Lung (tissue), 12 donors: ENCODE measurements around the gene CPED1. TPM values are rescaled to one million over a fixed set of nuclear protein-coding genes. Genes with fewer than 3 reads are reported as not detected.

ENCODE experiments used
- ATAC-seq: fragments of 200-7000 bp; cut with Tn5 transposase; one replicate; pipeline ENCODE4 v1.9.1; 2020; ENCODE audit warnings: moderate number of reproducible peaks; ENCODE audit not compliant: insufficient read depth, low FRiP score
- DNase-seq, 3 donors: peaks; one replicate each; pipeline ENCODE4 v3.0.0-alpha.2; 2013 to 2017
- H3K27ac ChIP-seq, 2 donors: one replicate each; pipeline ENCODE4 v1.5.1; 2013; ENCODE audit warnings: mild to moderate bottlenecking in 2 of 2, moderate library complexity in 2 of 2, control low read depth in 1 of 2, inconsistent platforms in 1 of 2, low read depth in 1 of 2, low read length in 1 of 2
- H3K27me3 ChIP-seq, 3 donors: one replicate each; pipeline ENCODE4 v1.5.1; 2013; ENCODE audit warnings: low read length in 2 of 3; ENCODE audit not compliant: control insufficient read depth in 3 of 3, insufficient read depth in 3 of 3
- H3K36me3 ChIP-seq, 4 donors: one replicate each; pipeline ENCODE4 v1.5.1; 2013; ENCODE audit warnings: low read length in 4 of 4, mild to moderate bottlenecking in 1 of 4, moderate library complexity in 1 of 4; ENCODE audit not compliant: control insufficient read depth in 4 of 4, insufficient read depth in 4 of 4
- H3K4me1 ChIP-seq, 5 donors: one replicate each; pipeline ENCODE4 v1.5.1; 2013; ENCODE audit warnings: low read length in 5 of 5, mild to moderate bottlenecking in 2 of 5, moderate library complexity in 1 of 5; ENCODE audit not compliant: control insufficient read depth in 5 of 5, insufficient read depth in 5 of 5
- H3K4me3 ChIP-seq: one replicate; pipeline ENCODE4 v1.5.1; 2013; ENCODE audit warnings: mild to moderate bottlenecking, control low read depth, moderate library complexity
- H3K9ac ChIP-seq, 2 donors: one replicate each; pipeline ENCODE4 v1.5.1; 2013; ENCODE audit warnings: low read length in 2 of 2, control low read depth in 1 of 2; ENCODE audit not compliant: insufficient read depth in 1 of 2
- H3K9me3 ChIP-seq, 4 donors: one replicate each; pipeline ENCODE4 v1.5.1; 2013; ENCODE audit warnings: low read length in 3 of 4, mild to moderate bottlenecking in 1 of 4, moderate library complexity in 1 of 4; ENCODE audit not compliant: control insufficient read depth in 4 of 4, insufficient read depth in 3 of 4
- CTCF ChIP-seq: IDR thresholded peaks from 2 replicates; pipeline ENCODE4 v1.5.1; 2012; ENCODE audit warnings: mild to moderate bottlenecking; ENCODE audit errors: control extremely low read depth, extremely low read depth
- WGBS, 2 donors: extraction: QIAGEN DNeasy Blood & Tissue Kit; methylation state at CpG; one replicate each; pipeline ENCODE4 v1.1.7; 2013; 5-methylcytosine and 5-hydroxymethylcytosine counted together
- polyA plus RNA-seq, 2 donors: library from polyadenylated mRNA; stranded (reverse); fragments of 200-250 nt; gene quantifications; one replicate each; pipeline ENCODE4 v1.2.1, GENCODE V29; 2013
- total RNA-seq, 2 donors: library from RNA; depleted of rRNA in 1 of 2; stranded (reverse); fragments of >200 nt in 1 of 2; gene quantifications; one replicate each; pipeline ENCODE4 v1.2.1, GENCODE V29; 2014 to 2021
- donor health status: control.
- donor health status: control.
- donor health status: Bipolar disorder and iron deficiency.
- donor health status: healthy.
- donor health status: DM: yes; HTN: yes; CAD: no.

The CPED1 gene
- total and polyA plus RNA-seq, 4 donors, result 1.8 to 32.3 (median 7.4) TPM

DNA sequence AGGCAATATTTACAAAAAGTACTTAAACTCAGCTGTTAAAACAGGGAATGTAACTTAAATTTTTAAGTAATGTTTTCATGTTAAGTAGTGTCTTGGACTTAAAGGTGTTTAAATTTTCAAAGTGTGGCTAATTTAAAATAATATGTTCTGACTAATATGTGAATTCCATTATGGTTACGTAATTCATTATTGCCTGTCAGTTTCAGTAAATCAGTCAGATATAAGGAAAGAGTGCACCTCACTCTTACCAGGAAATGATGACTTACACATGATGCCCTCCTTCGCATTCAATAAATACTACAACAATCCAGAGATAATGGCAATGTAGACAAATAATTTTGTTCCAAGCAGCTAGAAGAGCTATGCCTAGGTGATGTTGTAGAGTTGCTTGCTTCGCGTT, 271.3 kb downstream of the CPED1 start:
- ATAC-seq (no peak), DNase-seq (no peak)
- Histone ChIP-seq H3K27me3 (no peaks in the 10 kb centered on the region), H3K4me1 (no peaks in the 10 kb centered on the region), H3K4me3 (no peak overlapping the region), H3K9ac (no peak overlapping the region), H3K36me3 (peaks cover 0 to 5% (median 0%) of the 10 kb centered on the region in 4 donors), H3K27ac (no peak overlapping the region), H3K9me3 (no peaks in the 10 kb centered on the region)
- no peak for TF ChIP-seq CTCF
- 89 to 92% methylated on average over 4 of the region's 4 CpGs for WGBS, 2 donors

GRCh38 chr7:121261207-121261884, 272.8 kb downstream of the CPED1 start:
- Histone ChIP-seq H3K9ac (no peak overlapping the region), H3K4me1 (no peaks in the 10 kb centered on the region), H3K36me3 (peaks cover 0 to 5% (median under 1%) of the 10 kb centered on the region in 4 donors), H3K27me3 (no peaks in the 10 kb centered on the region), H3K9me3 (no peaks in the 10 kb centered on the region), H3K4me3 (no peak overlapping the region), H3K27ac (no peak overlapping the region)
- ATAC-seq, result no peak
- no peak for TF ChIP-seq CTCF
- 72 to 76% methylated on average over 3 of the region's 3 CpGs for WGBS, 2 donors
- no peak for DNase-seq

DNA sequence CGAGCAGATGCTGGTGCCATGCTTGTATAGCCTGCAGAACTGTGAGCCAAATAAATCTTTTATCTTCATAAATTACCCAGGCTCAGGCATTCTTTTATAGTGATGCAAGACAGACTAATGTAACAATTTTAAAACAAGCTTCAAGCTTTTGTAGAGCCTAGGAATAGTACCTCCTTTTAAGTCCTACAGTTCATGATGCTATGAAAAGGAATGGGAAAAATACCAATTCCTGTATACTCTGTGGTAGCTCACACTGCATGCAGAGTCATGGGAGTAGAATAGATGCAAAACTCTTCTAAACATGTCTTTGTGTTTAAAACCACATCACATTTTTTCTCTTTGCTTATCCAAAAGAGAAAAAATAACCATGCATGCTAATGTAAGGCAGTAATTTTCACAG, 273.7 kb downstream of the CPED1 start:
- Histone ChIP-seq H3K27ac (no peak overlapping the region), H3K9me3 (no peaks in the 10 kb centered on the region), H3K36me3 (peaks cover 0 to 8% (median 2%) of the 10 kb centered on the region in 4 donors), H3K9ac (no peak overlapping the region), H3K4me3 (no peak overlapping the region), H3K27me3 (no peaks in the 10 kb centered on the region), H3K4me1 (no peaks in the 10 kb centered on the region)
- no peak for TF ChIP-seq CTCF
- no peak for ATAC-seq
- DNase-seq, result no peak
- whole genome bisulfite sequencing, 2 donors, result 67 to 68% methylated on average over 1 of the region's 1 CpG

GRCh38 chr7:121262969-121263368, 274.5 kb downstream of the CPED1 start:
- DNase-seq (no peak), ATAC-seq (no peak)
- Histone ChIP-seq H3K27me3 (no peaks in the 10 kb centered on the region), H3K9ac (no peak overlapping the region), H3K4me1 (no peaks in the 10 kb centered on the region), H3K27ac (no peak overlapping the region), H3K9me3 (no peaks in the 10 kb centered on the region), H3K4me3 (no peak overlapping the region), H3K36me3 (peaks cover 0 to 14% (median 2%) of the 10 kb centered on the region in 4 donors)
- no peak for TF ChIP-seq CTCF
- 77 to 88% methylated on average over 1 of the region's 1 CpG for WGBS, 2 donors
